ENCODE results near the gene CAMKK2.
"Not testable (repeated sequence)": the region's sequence is repeated elsewhere in the genome, so short reads cannot be mapped to it uniquely, and the experiment has no call there.

Gene CAMKK2

GRCh38 chr12:121219353-121219986, 77.0 kb downstream of the CAMKK2 start:
- no peak for DNase-seq

GRCh38 chr12:121218588-121219352, 77.7 kb downstream of the CAMKK2 start:
- DNase-seq = no peak

- DNase-seq = no peak
These were observed 78.7 kb downstream of the CAMKK2 start for GRCh38 chr12:121217761-121218160.

- no peak for DNase-seq
These were observed 79.4 kb downstream of the CAMKK2 start for GRCh38 chr12:121217063-121217462.

- DNase-seq = no peak
These were observed 80.4 kb downstream of the CAMKK2 start for GRCh38 chr12:121216102-121216501.

GRCh38 chr12:121214855-121215745, 81.4 kb downstream of the CAMKK2 start:
- DNase-seq = no peak

- DNase-seq = no peak
These were observed 82.2 kb downstream of the CAMKK2 start for GRCh38 chr12:121214166-121214777.

GRCh38 chr12:121212875-121213274, 83.6 kb downstream of the CAMKK2 start:
- no peak for DNase-seq

GRCh38 chr12:121209624-121210572, 86.6 kb downstream of the CAMKK2 start, which contains the start of gene P2RX4:
Gene P2RX4, plus strand, starts transcription at chr12:121210129. Its CDS starts 36 bp downstream, at chr12:121210165.
- peak; percentile 54 to 83 for DNase-seq

GRCh38 chr12:121209221-121209620, 87.3 kb downstream of the CAMKK2 start:
- DNase-seq = no peak

GRCh38 chr12:121208571-121208970, 87.9 kb downstream of the CAMKK2 start:
- not testable (repeated sequence) for DNase-seq

GRCh38 chr12:121205491-121205890, 91.0 kb downstream of the CAMKK2 start:
- no peak for DNase-seq

GRCh38 chr12:121203482-121203881, 93.0 kb downstream of the CAMKK2 start:
- DNase-seq = no peak

GRCh38 chr12:121202407-121203355, 93.8 kb downstream of the CAMKK2 start:
- DNase-seq = no peak

GRCh38 chr12:121201140-121201539, 95.4 kb downstream of the CAMKK2 start:
- DNase-seq = not testable (repeated sequence)

GRCh38 chr12:121198949-121199348, 97.6 kb downstream of the CAMKK2 start:
- no peak for DNase-seq

- no peak for DNase-seq
These were observed 99.6 kb downstream of the CAMKK2 start for GRCh38 chr12:121196902-121197301.

GRCh38 chr12:121191151-121191550, 105.4 kb downstream of the CAMKK2 start:
- DNase-seq = no peak

- DNase-seq = no peak
These were observed 105.9 kb downstream of the CAMKK2 start for GRCh38 chr12:121190523-121191031.

- no peak for DNase-seq
These were observed 106.8 kb downstream of the CAMKK2 start for GRCh38 chr12:121189619-121190155.
